Measurements from ENCODE around the gene LRIT2.

DNA sequence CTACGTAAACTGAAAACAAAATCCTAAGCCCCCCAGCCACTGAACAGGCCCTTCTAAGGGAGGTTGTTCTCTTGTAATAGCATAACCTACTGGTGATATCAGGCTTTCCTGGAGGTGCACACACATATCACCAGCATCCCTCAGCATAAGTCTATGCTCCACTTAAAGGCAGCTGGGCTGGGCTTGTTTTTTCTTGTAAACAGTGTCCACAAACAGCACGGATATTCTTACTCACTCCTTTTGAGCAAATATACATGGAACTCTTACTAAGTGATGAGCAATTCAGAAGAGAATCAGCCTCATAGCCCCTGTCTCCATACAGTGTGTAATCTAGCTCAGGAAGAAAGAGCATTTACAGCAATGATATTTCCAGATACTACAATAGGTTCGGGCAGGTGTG lies 13.6 kb upstream of the LRIT2 start:
- TF ChIP-seq EZH2phosphoT487 (IDR thresholded peaks at IDR 0.05): no peak
- TF ChIP-seq, protein P1, sequence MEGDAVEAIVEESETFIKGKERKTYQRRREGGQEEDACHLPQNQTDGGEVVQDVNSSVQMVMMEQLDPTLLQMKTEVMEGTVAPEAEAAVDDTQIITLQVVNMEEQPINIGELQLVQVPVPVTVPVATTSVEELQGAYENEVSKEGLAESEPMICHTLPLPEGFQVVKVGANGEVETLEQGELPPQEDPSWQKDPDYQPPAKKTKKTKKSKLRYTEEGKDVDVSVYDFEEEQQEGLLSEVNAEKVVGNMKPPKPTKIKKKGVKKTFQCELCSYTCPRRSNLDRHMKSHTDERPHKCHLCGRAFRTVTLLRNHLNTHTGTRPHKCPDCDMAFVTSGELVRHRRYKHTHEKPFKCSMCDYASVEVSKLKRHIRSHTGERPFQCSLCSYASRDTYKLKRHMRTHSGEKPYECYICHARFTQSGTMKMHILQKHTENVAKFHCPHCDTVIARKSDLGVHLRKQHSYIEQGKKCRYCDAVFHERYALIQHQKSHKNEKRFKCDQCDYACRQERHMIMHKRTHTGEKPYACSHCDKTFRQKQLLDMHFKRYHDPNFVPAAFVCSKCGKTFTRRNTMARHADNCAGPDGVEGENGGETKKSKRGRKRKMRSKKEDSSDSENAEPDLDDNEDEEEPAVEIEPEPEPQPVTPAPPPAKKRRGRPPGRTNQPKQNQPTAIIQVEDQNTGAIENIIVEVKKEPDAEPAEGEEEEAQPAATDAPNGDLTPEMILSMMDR (IDR thresholded peaks at IDR 0.05): no peak
- no peak for TF ChIP-seq EZH2 (IDR thresholded peaks at IDR 0.05)

Data from neural progenitor cell (in vitro differentiated cells).